SK-N-SH (cell line): ENCODE results near the gene CCDC187. TPM values are rescaled to one million over a fixed set of nuclear protein-coding genes. Genes with fewer than 3 reads are reported as not detected.

Experiments used
- CTCF ChIA-PET: fragments of 300-600, 350-600 bp; formaldehyde crosslinking; extraction: SDS; loops from one replicate; lab custom pipeline; 2021; lab: Yijun Ruan, JAX
- POLR2A ChIA-PET: fragments of 350-600 bp; sonication (Branson Sonifier 250); formaldehyde crosslinking; extraction: SDS; loops from one replicate; lab custom pipeline; 2020; ENCODE audit warnings: antibody characterized with exemption, inconsistent platforms; lab: Yijun Ruan, JAX
- DNase-seq: peaks from one replicate; pipeline ENCODE4 v3.0.0; 2012
- H2AFZ ChIP-seq: fragments of 200-600 bp; sonication (generic); 2 replicates; pipeline ENCODE4 v1.8.1; 2016; ENCODE audit warnings: antibody characterized with exemption, mild to moderate bottlenecking, low read depth
- H3F3A ChIP-seq: fragments of 200-600 bp; sonication (generic); replicated peaks from 2 replicates; pipeline ENCODE3; 2016; ENCODE audit warnings: antibody characterized with exemption, mild to moderate bottlenecking; ENCODE audit not compliant: insufficient read depth
- H3K27ac ChIP-seq, 2 experiments: fragments of 200-500 bp in 1 of 2; fragments of 200-600 bp in 1 of 2; sonication (Bioruptor generic) in 1 of 2; sonication (generic), shearing (Covaris generic) in 1 of 2; 2 replicates each; pipeline versions ENCODE4 v1.5.1 to v1.6.1; 2014 to 2016; ENCODE audit warnings: low read depth in 2 of 2, inconsistent platforms in 1 of 2, low read length in 1 of 2, mild to moderate bottlenecking in 1 of 2, mixed read lengths in 1 of 2
- H3K27me3 ChIP-seq: fragments of 200-600 bp; sonication (generic), shearing (Covaris generic); 2 replicates; pipeline ENCODE4 v1.6.1; 2016; ENCODE audit warnings: mixed run types; ENCODE audit not compliant: insufficient read depth
- H3K36me3 ChIP-seq, 2 experiments: fragments of 200-500 bp in 1 of 2; fragments of 200-600 bp in 1 of 2; sonication (Bioruptor generic) in 1 of 2; sonication (generic) in 1 of 2; replicated peaks in 1 of 2; 2 replicates each; pipeline versions ENCODE3 to v1.5.1; 2014 to 2016; ENCODE audit warnings: low read length in 1 of 2, mild to moderate bottlenecking in 1 of 2; ENCODE audit not compliant: insufficient read depth in 2 of 2, control insufficient read depth in 1 of 2
- H3K4me1 ChIP-seq, 2 experiments: fragments of 200-500 bp in 1 of 2; fragments of 200-600 bp in 1 of 2; sonication (Bioruptor generic) in 1 of 2; sonication (generic), shearing (Covaris generic) in 1 of 2; 2 replicates each; pipeline versions ENCODE4 v1.5.1 to v1.6.1; 2014 to 2016; ENCODE audit warnings: low read depth in 1 of 2, low read length in 1 of 2, mixed run types in 1 of 2; ENCODE audit not compliant: insufficient read depth in 2 of 2, control insufficient read depth in 1 of 2
- H3K4me2 ChIP-seq: fragments of 200-600 bp; sonication (generic), shearing (Covaris generic); 2 replicates; pipeline ENCODE4 v1.6.1; 2017; ENCODE audit warnings: mixed run types
- H3K4me3 ChIP-seq, 2 experiments: fragments of 200-500 bp in 1 of 2; fragments of 200-600 bp in 1 of 2; sonication (Bioruptor generic) in 1 of 2; sonication (generic), shearing (Covaris generic) in 1 of 2; 2 replicates each; pipeline versions ENCODE4 v1.5.1 to v1.8.1; 2014 to 2016; ENCODE audit warnings: low read depth in 2 of 2, inconsistent platforms in 1 of 2, low read length in 1 of 2, mild to moderate bottlenecking in 1 of 2, mixed read lengths in 1 of 2, moderate library complexity in 1 of 2
- H3K79me2 ChIP-seq: fragments of 200-600 bp; sonication (generic); 2 replicates; pipeline ENCODE4 v1.8.1; 2017; ENCODE audit warnings: mild to moderate bottlenecking; ENCODE audit not compliant: insufficient read depth
- H3K9ac ChIP-seq: fragments of 200-600 bp; sonication (generic); 2 replicates; pipeline ENCODE4 v1.6.1; 2017; ENCODE audit warnings: mixed run types
- H3K9me2 ChIP-seq: fragments of 200-600 bp; sonication (generic); 2 replicates; pipeline ENCODE4 v1.6.1; 2017; ENCODE audit warnings: mixed run types
- H3K9me3 ChIP-seq: fragments of 200-600 bp; sonication (generic); 2 replicates; pipeline ENCODE4 v1.6.1; 2017; ENCODE audit warnings: mixed run types, mild to moderate bottlenecking, moderate library complexity
- H4K20me1 ChIP-seq: fragments of 200-600 bp; sonication (generic); 2 replicates; pipeline ENCODE4 v1.6.1; 2017; ENCODE audit warnings: mild to moderate bottlenecking, mixed run types; ENCODE audit not compliant: insufficient read depth
- EZH2phosphoT487 ChIP-seq: fragments of 200-600 bp; sonication (generic); IDR thresholded peaks from 2 replicates; pipeline ENCODE4 v1.6.1; 2017; ENCODE audit warnings: low read depth, mixed run types, mild to moderate bottlenecking, antibody characterized with exemption, moderate library complexity, borderline replicate concordance
- GATA2 ChIP-seq: sonication (generic); formaldehyde crosslinking; IDR thresholded peaks from 2 replicates; pipeline ENCODE4 v1.5.0; 2020; ENCODE audit warnings: mild to moderate bottlenecking, missing genetic modification reagents
- MAX ChIP-seq: IDR thresholded peaks from 2 replicates; pipeline ENCODE4 v1.4.0; 2012; ENCODE audit warnings: low read depth
- NFIC ChIP-seq: IDR thresholded peaks from 2 replicates; pipeline ENCODE4 v1.4.0; 2012; ENCODE audit warnings: borderline replicate concordance
- RXRA ChIP-seq: IDR thresholded peaks from 2 replicates; pipeline ENCODE4 v1.4.0; 2012; ENCODE audit warnings: low read depth, mild to moderate bottlenecking, borderline replicate concordance
- WGBS: methylation state at CpG from one replicate; pipeline ENCODE4 v1.1.6; 2017; ENCODE audit warnings: low lambda C conversion rate; 5-methylcytosine and 5-hydroxymethylcytosine counted together
- polyA plus RNA-seq, 3 experiments: library from polyadenylated mRNA; depleted of rRNA; stranded (reverse); fragments of >200 nt; gene quantifications; 2 replicates each; pipeline ENCODE4 v1.2.3, GENCODE V29; 2012
- TF ChIP-seq, protein P1 (sequence below): fragments of 200-600 bp; sonication (generic); IDR thresholded peaks from 2 replicates; pipeline ENCODE4 v1.6.1; 2017; ENCODE audit warnings: antibody characterized with exemption, mild to moderate bottlenecking, moderate library complexity
- TF ChIP-seq, protein P2 (sequence below): fragments of 150-350 bp; IDR thresholded peaks from 2 replicates; pipeline ENCODE4 v1.6.1; 2016; ENCODE audit warnings: mild to moderate bottlenecking, low read depth, low read length
- TF ChIP-seq, protein P3 (sequence below): IDR thresholded peaks from 2 replicates; pipeline ENCODE4; 2012
- TF ChIP-seq, protein P4 (sequence below): IDR thresholded peaks from 2 replicates; pipeline ENCODE4 v1.6.1; 2012; ENCODE audit warnings: mild to moderate bottlenecking, low read depth, low read length, moderate library complexity

The CCDC187 gene
- polyA plus RNA-seq, 1 of the 3 experiments (the other 2 are of a cell fraction) = not detected

DNA sequence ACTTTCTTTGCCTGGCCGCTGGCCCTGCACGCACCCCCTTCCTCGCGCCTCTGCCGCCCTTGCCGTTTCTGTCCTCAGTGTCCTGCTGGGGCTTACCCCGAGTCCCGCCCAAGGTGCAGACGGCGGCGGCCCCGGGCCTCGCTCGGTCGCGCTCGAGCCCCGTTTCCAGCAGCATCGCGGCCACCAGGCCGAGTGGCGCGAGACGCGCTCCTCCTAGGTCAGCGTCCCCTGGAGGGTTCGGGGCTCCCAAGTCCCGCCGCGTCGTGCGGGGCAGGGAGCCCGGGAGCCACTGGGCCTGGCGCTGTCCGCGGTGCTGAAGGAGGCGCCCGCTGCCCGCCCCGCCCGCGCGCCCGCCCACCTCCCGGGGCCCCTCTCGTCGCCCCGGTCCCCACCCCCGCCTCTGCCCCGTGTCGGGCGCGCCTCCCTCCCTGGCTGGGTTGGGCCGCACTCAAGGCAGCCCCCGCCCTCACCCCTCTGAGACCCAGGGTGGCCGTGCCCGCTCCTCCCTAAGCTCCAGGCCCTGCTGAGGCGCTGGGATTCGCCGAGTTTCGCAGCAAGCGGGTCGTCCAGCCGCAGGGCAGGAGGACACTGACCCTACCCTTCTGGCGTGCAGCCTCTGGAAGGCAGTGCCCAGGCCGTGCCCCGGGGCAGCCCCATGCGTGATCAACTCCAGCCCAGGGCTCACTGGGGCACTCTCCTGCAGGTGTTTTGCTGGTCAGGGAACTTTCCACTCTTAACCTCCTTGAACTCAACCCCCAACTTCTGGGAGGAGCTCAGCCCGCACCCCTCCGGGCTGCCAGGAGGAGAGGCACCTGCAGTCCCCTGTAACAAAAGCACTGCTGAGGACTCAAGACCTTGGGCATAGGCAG lies 98.8 kb downstream of the CCDC187 start, which contains the start of gene LHX3:
Gene LHX3 (minus strand): TSS at position 291 of the 869 bp plus-strand sequence. CDS start 116 bp downstream, at position 175.
- peaks cover 0 to 9% of the 10 kb centered on the region in 2 experiments; a peak in 1 of 4 replicates for H3K4me1 ChIP-seq
- H2AFZ ChIP-seq = no peak within 1 kb of the TSS
- no peak within 1 kb of the TSS for H3K9ac ChIP-seq
- no peak for DNase-seq
- H3K27ac ChIP-seq = no peak within 1 kb of the TSS
- POLR2A ChIA-PET = no interaction called here
- no peaks in the 10 kb centered on the region for H3K9me2 ChIP-seq
- H3K4me2 ChIP-seq = no peak within 1 kb of the TSS
- peaks cover 36% of the 10 kb centered on the region for H3K27me3 ChIP-seq
- H3K36me3 ChIP-seq = peaks cover 0 to 6% of the 10 kb centered on the region in 2 experiments
- CTCF ChIA-PET = interaction anchor here (0.6 to 1.5 kb wide), 4 partner anchors 13 to 78 kb away, joined by 3 to 5 read pairs (median 4); no protein-coding TSS in a partner anchor
- H3K79me2 ChIP-seq = no peaks in the 10 kb centered on the region
- no peak within 1 kb of the TSS for H3K4me3 ChIP-seq
- H3F3A ChIP-seq = no peaks in the 10 kb centered on the region
- no peak for TF ChIP-seq EZH2phosphoT487
- TF ChIP-seq, protein P1, sequence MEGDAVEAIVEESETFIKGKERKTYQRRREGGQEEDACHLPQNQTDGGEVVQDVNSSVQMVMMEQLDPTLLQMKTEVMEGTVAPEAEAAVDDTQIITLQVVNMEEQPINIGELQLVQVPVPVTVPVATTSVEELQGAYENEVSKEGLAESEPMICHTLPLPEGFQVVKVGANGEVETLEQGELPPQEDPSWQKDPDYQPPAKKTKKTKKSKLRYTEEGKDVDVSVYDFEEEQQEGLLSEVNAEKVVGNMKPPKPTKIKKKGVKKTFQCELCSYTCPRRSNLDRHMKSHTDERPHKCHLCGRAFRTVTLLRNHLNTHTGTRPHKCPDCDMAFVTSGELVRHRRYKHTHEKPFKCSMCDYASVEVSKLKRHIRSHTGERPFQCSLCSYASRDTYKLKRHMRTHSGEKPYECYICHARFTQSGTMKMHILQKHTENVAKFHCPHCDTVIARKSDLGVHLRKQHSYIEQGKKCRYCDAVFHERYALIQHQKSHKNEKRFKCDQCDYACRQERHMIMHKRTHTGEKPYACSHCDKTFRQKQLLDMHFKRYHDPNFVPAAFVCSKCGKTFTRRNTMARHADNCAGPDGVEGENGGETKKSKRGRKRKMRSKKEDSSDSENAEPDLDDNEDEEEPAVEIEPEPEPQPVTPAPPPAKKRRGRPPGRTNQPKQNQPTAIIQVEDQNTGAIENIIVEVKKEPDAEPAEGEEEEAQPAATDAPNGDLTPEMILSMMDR = no peak
- no peak for TF ChIP-seq RXRA
- TF ChIP-seq NFIC = no peak
- TF ChIP-seq, protein P2, sequence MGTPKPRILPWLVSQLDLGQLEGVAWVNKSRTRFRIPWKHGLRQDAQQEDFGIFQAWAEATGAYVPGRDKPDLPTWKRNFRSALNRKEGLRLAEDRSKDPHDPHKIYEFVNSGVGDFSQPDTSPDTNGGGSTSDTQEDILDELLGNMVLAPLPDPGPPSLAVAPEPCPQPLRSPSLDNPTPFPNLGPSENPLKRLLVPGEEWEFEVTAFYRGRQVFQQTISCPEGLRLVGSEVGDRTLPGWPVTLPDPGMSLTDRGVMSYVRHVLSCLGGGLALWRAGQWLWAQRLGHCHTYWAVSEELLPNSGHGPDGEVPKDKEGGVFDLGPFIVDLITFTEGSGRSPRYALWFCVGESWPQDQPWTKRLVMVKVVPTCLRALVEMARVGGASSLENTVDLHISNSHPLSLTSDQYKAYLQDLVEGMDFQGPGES = no peak
- TF ChIP-seq, protein P3, sequence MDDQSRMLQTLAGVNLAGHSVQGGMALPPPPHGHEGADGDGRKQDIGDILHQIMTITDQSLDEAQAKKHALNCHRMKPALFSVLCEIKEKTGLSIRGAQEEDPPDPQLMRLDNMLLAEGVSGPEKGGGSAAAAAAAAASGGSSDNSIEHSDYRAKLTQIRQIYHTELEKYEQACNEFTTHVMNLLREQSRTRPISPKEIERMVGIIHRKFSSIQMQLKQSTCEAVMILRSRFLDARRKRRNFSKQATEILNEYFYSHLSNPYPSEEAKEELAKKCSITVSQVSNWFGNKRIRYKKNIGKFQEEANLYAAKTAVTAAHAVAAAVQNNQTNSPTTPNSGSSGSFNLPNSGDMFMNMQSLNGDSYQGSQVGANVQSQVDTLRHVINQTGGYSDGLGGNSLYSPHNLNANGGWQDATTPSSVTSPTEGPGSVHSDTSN = no peak
- TF ChIP-seq GATA2 (CRISPR knock-in tag) = no peak
- TF ChIP-seq MAX = no peak
- TF ChIP-seq, protein P4, sequence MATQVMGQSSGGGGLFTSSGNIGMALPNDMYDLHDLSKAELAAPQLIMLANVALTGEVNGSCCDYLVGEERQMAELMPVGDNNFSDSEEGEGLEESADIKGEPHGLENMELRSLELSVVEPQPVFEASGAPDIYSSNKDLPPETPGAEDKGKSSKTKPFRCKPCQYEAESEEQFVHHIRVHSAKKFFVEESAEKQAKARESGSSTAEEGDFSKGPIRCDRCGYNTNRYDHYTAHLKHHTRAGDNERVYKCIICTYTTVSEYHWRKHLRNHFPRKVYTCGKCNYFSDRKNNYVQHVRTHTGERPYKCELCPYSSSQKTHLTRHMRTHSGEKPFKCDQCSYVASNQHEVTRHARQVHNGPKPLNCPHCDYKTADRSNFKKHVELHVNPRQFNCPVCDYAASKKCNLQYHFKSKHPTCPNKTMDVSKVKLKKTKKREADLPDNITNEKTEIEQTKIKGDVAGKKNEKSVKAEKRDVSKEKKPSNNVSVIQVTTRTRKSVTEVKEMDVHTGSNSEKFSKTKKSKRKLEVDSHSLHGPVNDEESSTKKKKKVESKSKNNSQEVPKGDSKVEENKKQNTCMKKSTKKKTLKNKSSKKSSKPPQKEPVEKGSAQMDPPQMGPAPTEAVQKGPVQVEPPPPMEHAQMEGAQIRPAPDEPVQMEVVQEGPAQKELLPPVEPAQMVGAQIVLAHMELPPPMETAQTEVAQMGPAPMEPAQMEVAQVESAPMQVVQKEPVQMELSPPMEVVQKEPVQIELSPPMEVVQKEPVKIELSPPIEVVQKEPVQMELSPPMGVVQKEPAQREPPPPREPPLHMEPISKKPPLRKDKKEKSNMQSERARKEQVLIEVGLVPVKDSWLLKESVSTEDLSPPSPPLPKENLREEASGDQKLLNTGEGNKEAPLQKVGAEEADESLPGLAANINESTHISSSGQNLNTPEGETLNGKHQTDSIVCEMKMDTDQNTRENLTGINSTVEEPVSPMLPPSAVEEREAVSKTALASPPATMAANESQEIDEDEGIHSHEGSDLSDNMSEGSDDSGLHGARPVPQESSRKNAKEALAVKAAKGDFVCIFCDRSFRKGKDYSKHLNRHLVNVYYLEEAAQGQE = peak; percentile 90
- 93% methylated on average over 44 of the region's 70 CpGs for WGBS
- H4K20me1 ChIP-seq = peaks cover 40% of the 10 kb centered on the region
- no peaks in the 10 kb centered on the region for H3K9me3 ChIP-seq
